Calu3 (cell line): ENCODE data around the gene EMID1. TPM values are rescaled to one million over a fixed set of nuclear protein-coding genes. Genes with fewer than 3 reads are reported as not detected.

ENCODE experiments used
- BruUV-seq: library from RNA; stranded (reverse); fragments of 400-500 nt; replicated peaks from 2 replicates; lab custom pipeline; 2021; lab: Mats Ljungman, UMichigan
- CTCF ChIA-PET: fragments of 300-600 bp; sonication (Branson Sonifier 250); formaldehyde crosslinking; loops from one replicate; lab custom pipeline; 2022; ENCODE audit warnings: antibody characterized with exemption; lab: Charles Lee
- DNase-seq: peaks from one replicate; pipeline ENCODE4 v3.0.0; 2022
- H3K27ac Mint-ChIP-seq: one replicate; pipeline ENCODE4 v1.8.0; 2022; ENCODE audit warnings: mixed read lengths; ENCODE audit not compliant: unreplicated experiment
- H3K27me3 Mint-ChIP-seq: one replicate; pipeline ENCODE4 v1.8.0; 2022; ENCODE audit warnings: mixed read lengths; ENCODE audit not compliant: unreplicated experiment
- H3K36me3 Mint-ChIP-seq: one replicate; pipeline ENCODE4 v1.8.0; 2022; ENCODE audit warnings: mild to moderate bottlenecking, moderate library complexity, mixed read lengths; ENCODE audit not compliant: insufficient read depth, unreplicated experiment
- H3K4me1 Mint-ChIP-seq: one replicate; pipeline ENCODE4 v1.8.0; 2022; ENCODE audit warnings: mild to moderate bottlenecking, low read depth, mixed read lengths; ENCODE audit not compliant: unreplicated experiment
- H3K4me3 Mint-ChIP-seq: one replicate; pipeline ENCODE4 v1.8.0; 2022; ENCODE audit warnings: mild to moderate bottlenecking, low read depth, moderate library complexity, mixed read lengths; ENCODE audit not compliant: unreplicated experiment
- H3K9me3 Mint-ChIP-seq: one replicate; pipeline ENCODE4 v1.8.0; 2022; ENCODE audit warnings: low read depth, mixed read lengths; ENCODE audit not compliant: unreplicated experiment
- CTCF ChIP-seq: fragments of 200-600 bp; IDR thresholded peaks from one replicate; pipeline ENCODE4 v1.8.0; 2022; ENCODE audit warnings: antibody characterized with exemption; ENCODE audit not compliant: unreplicated experiment
- intact Hi-C: fragments of 100-400 bp; cut with micrococcal nuclease; formaldehyde crosslinking; loops from one replicate; pipeline ENCODE4 v1.10.0; 2022; ENCODE audit not compliant: unreplicated experiment
- total RNA-seq: library from RNA; stranded (reverse); gene quantifications from 2 replicates; pipeline ENCODE4 v1.2.3, GENCODE V29; 2022

The EMID1 gene
- total RNA-seq, 1 experiment from 2014 or later, result 1.1 TPM

GRCh38 chr22:29175312-29175835 lies 30.3 kb upstream of the EMID1 start:
- H3K36me3 Mint-ChIP-seq, result no peaks in the 10 kb centered on the region

GRCh38 chr22:29183971-29184848 lies 21.5 kb upstream of the EMID1 start:
- CTCF ChIA-PET, result interaction anchor here (0.6 kb wide), 1 partner anchor 149 kb away, joined by 6 read pairs; no protein-coding TSS in a partner anchor
- Mint-ChIP-seq H3K4me1 (no peaks in the 10 kb centered on the region), H3K27me3 (peaks cover under 1% of the 10 kb centered on the region), H3K36me3 (no peaks in the 10 kb centered on the region), H3K4me3 (no peak overlapping the region), H3K9me3 (no peaks in the 10 kb centered on the region), H3K27ac (no peak overlapping the region)
- BruUV-seq, result no TSS peak
- TF ChIP-seq CTCF, result no peak
- intact Hi-C loops, result no loop called here
- no peak for DNase-seq

More at GRCh38 chr22:29175312-29175835, 30.3 kb upstream of the EMID1 start:
- Mint-ChIP-seq H3K27me3 (peaks cover 50% of the 10 kb centered on the region), H3K9me3 (peaks cover 3% of the 10 kb centered on the region), H3K4me1 (no peaks in the 10 kb centered on the region), H3K27ac (no peak overlapping the region), H3K4me3 (no peak overlapping the region)
- intact Hi-C loops, result no loop called here
- DNase-seq, result no peak
- CTCF ChIA-PET, result no interaction called here
- BruUV-seq, result no TSS peak
- no peak for TF ChIP-seq CTCF

GRCh38 chr22:29184849-29185490 lies 20.7 kb upstream of the EMID1 start:
- H3K36me3 Mint-ChIP-seq, result no peaks in the 10 kb centered on the region
- intact Hi-C loops, result no loop called here
- H3K4me1 Mint-ChIP-seq, result no peaks in the 10 kb centered on the region
- no peak for TF ChIP-seq CTCF
- no peak overlapping the region for H3K4me3 Mint-ChIP-seq
- H3K27me3 Mint-ChIP-seq, result peaks cover 8% of the 10 kb centered on the region
- DNase-seq, result no peak
- H3K27ac Mint-ChIP-seq, result no peak overlapping the region
- H3K9me3 Mint-ChIP-seq, result no peaks in the 10 kb centered on the region
- CTCF ChIA-PET, result no interaction called here
- no TSS peak for BruUV-seq

- TF ChIP-seq CTCF, result no peak
- intact Hi-C loops, result no loop called here
- H3K27me3 Mint-ChIP-seq, result peaks cover 20% of the 10 kb centered on the region
- H3K4me3 Mint-ChIP-seq, result no peak overlapping the region
- H3K4me1 Mint-ChIP-seq, result no peaks in the 10 kb centered on the region
- CTCF ChIA-PET, result no interaction called here
- BruUV-seq, result no TSS peak
- no peaks in the 10 kb centered on the region for H3K36me3 Mint-ChIP-seq
- H3K27ac Mint-ChIP-seq, result no peak overlapping the region
- no peak for DNase-seq
- no peaks in the 10 kb centered on the region for H3K9me3 Mint-ChIP-seq
Measured at GRCh38 chr22:29186302-29186701, 19.4 kb upstream of the EMID1 start.
